K562 (cell line): Measurements from ENCODE around the gene PIMREG. TPM values are rescaled to one million over a fixed set of nuclear protein-coding genes. Genes with fewer than 3 reads are reported as not detected.

Experiments
- ATAC-seq: fragments of 200-7000 bp; cut with Tn5 transposase; 3 replicates; pipeline ENCODE4 v1.9.1; 2020; ENCODE audit warnings: moderate library complexity
- BruUV-seq: library from RNA; stranded (reverse); fragments of 400-500 nt; replicated peaks from 2 replicates; lab custom pipeline; 2021; lab: Mats Ljungman, UMichigan
- CTCF ChIA-PET: fragments of 300-600 bp; formaldehyde crosslinking; extraction: SDS; loops from one replicate; lab custom pipeline; 2021; ENCODE audit warnings: low intra/inter-chr PET ratio; lab: Yijun Ruan, JAX
- POLR2A ChIA-PET: fragments of 300-600, 350-650 bp; sonication (Branson Sonifier 250); formaldehyde crosslinking; extraction: SDS; loops from one replicate; lab custom pipeline; 2021; ENCODE audit warnings: antibody characterized with exemption, inconsistent platforms; lab: Yijun Ruan, JAX
- DNase-seq, 4 experiments: peaks; one replicate each; pipeline versions ENCODE4 v3.0.0 to v3.0.0-alpha.2; 2011 to 2018; ENCODE audit warnings: low spot score in 3 of 4, mixed read lengths in 3 of 4; ENCODE audit errors: extremely low read depth in 1 of 4
- FAIRE-seq: peaks from 2 replicates; lab custom pipeline; 2011; peaks lifted over from hg19 to GRCh38; lab: Jason Lieb, UNC
- H2AFZ ChIP-seq: 2 replicates; pipeline ENCODE4 v1.6.0; 2011; ENCODE audit warnings: low read depth, low read length, control low read depth, inconsistent platforms
- H3K27ac ChIP-seq: fragments of 200-600 bp; 3 replicates; pipeline ENCODE4 v1.8.0; 2011; ENCODE audit warnings: low read depth, mild to moderate bottlenecking, control low read depth, inconsistent platforms, low read length, moderate library complexity, mixed read lengths; ENCODE audit errors: extremely low read depth
- H3K27me3 ChIP-seq, 2 experiments: fragments of 300-600 bp in 1 of 2; 2 replicates in 1 of 2; 3 replicates in 1 of 2; pipeline versions ENCODE4 v1.6.0 to v1.8.0; 2011; ENCODE audit warnings: inconsistent platforms in 2 of 2, low read length in 2 of 2, mild to moderate bottlenecking in 1 of 2, mixed read lengths in 1 of 2, moderate library complexity in 1 of 2; ENCODE audit not compliant: control insufficient read depth in 2 of 2, insufficient read depth in 2 of 2
- H3K36me3 ChIP-seq: fragments of 300-600 bp; 3 replicates; pipeline ENCODE4 v1.8.0; 2011; ENCODE audit warnings: mild to moderate bottlenecking, low read length, inconsistent platforms; ENCODE audit not compliant: control insufficient read depth, insufficient read depth
- H3K4me1 ChIP-seq, 2 experiments: fragments of 200-600 bp in 1 of 2; replicated peaks in 1 of 2; 2 replicates in 1 of 2; 3 replicates in 1 of 2; pipeline versions ENCODE4 v1.5.1 to v1.8.0; 2011; ENCODE audit warnings: inconsistent platforms in 2 of 2, low read length in 2 of 2, mild to moderate bottlenecking in 1 of 2, mixed read lengths in 1 of 2, moderate library complexity in 1 of 2; ENCODE audit not compliant: control insufficient read depth in 2 of 2, insufficient read depth in 2 of 2
- H3K4me2 ChIP-seq: 2 replicates; pipeline ENCODE4 v1.6.1; 2011; ENCODE audit warnings: low read length, control low read depth, inconsistent platforms, mixed read lengths; ENCODE audit not compliant: insufficient read depth
- H3K4me3 ChIP-seq: fragments of 200-600 bp; sonication (generic), shearing (Covaris generic); 2 replicates; pipeline ENCODE4 v1.5.1; 2016; ENCODE audit warnings: control low read depth, inconsistent platforms
- H3K79me2 ChIP-seq: fragments of 200-600 bp; 3 replicates; pipeline ENCODE4 v1.8.0; 2011; ENCODE audit warnings: low read length, inconsistent platforms; ENCODE audit not compliant: control insufficient read depth, insufficient read depth
- H3K9ac ChIP-seq, 2 experiments: 2 replicates each; pipeline versions ENCODE4 v1.6.0 to v1.6.1; 2011; ENCODE audit warnings: low read depth in 2 of 2, low read length in 2 of 2, control low read depth in 1 of 2, inconsistent platforms in 1 of 2, mild to moderate bottlenecking in 1 of 2, mixed read lengths in 1 of 2; ENCODE audit not compliant: insufficient read depth in 1 of 2
- H3K9me1 ChIP-seq: one replicate; pipeline ENCODE4 v1.6.0; 2011; ENCODE audit warnings: inconsistent platforms, mild to moderate bottlenecking, low read length, moderate library complexity; ENCODE audit not compliant: control insufficient read depth, insufficient read depth
- H3K9me3 ChIP-seq: replicated peaks from 2 replicates; pipeline ENCODE4 v1.5.1; 2011; ENCODE audit warnings: low read depth, low read length, inconsistent platforms; ENCODE audit not compliant: control insufficient read depth, insufficient read depth
- H4K20me1 ChIP-seq: replicated peaks from 2 replicates; pipeline ENCODE4 v1.6.1; 2011; ENCODE audit warnings: low read length, inconsistent platforms, mixed read lengths; ENCODE audit not compliant: control insufficient read depth, insufficient read depth
- CTCF ChIP-seq, 3 experiments: IDR thresholded peaks in 2 of 3; conservative IDR thresholded peaks in 1 of 3; 2 replicates each; pipeline ENCODE4 v1.5.1; 2011 to 2012; ENCODE audit warnings: low read length in 3 of 3, mild to moderate bottlenecking in 3 of 3, control low read depth in 2 of 3, improper control_type of control experiment in 1 of 3, inconsistent platforms in 1 of 3, low read depth in 1 of 3, mixed read lengths in 1 of 3, moderate library complexity in 1 of 3; ENCODE audit not compliant: insufficient read depth in 2 of 3
- TCF3 ChIP-seq: sonication (generic); formaldehyde crosslinking; IDR thresholded peaks from 2 replicates; pipeline ENCODE4 v1.4.0; 2020; ENCODE audit warnings: mild to moderate bottlenecking, missing genetic modification reagents
- WGBS: fragments of 100-300 bp; shearing (Covaris generic); methylation state at CpG from one replicate; pipeline ENCODE4 v1.1.6; 2016; ENCODE audit warnings: low coverage, mixed read lengths; ENCODE audit not compliant: insufficient coverage; ENCODE audit errors: missing lambda C conversion rate; 5-methylcytosine and 5-hydroxymethylcytosine counted together
- in situ Hi-C: fragments of 300-500 bp; cut with MboI; formaldehyde crosslinking; loops from 4 replicates; pipeline ENCODE4 v1.15.0; 2018; ENCODE audit warnings: inconsistent platforms, mixed read lengths
- intact Hi-C: fragments of 100-400 bp; cut with micrococcal nuclease; formaldehyde crosslinking; loops from 2 replicates; pipeline ENCODE4 v1.14.2; 2022
- polyA plus RNA-seq, 8 experiments: library from polyadenylated mRNA; depleted of rRNA in 4 of 8; stranded (reverse) in 5 of 8; unstranded in 3 of 8; fragments of >200 nt; fragmentation: Nextera tagmentation in 2 of 8; fragmentation: Illumina TruSeq in 1 of 8; extraction: Ambion mirVana in 2 of 8; extraction: Trizol in 1 of 8; gene quantifications; 2 replicates each; pipeline versions ENCODE4 v1.2.1 to v1.2.3, GENCODE V29; 2011 to 2014; ENCODE audit warnings: inconsistent platforms in 1 of 8, missing spikeins in 1 of 8
- total RNA-seq, 7 experiments: library from RNA; depleted of rRNA in 6 of 7; stranded (reverse); fragments of >200 nt in 6 of 7; fragmentation: Illumina TruSeq in 2 of 7; extraction: Trizol in 2 of 7; gene quantifications; 2 replicates each; pipeline versions ENCODE4 v1.2.1 to v1.2.3, GENCODE V29; 2011 to 2021; ENCODE audit warnings: low replicate concordance in 1 of 7

The PIMREG gene
- total and polyA plus RNA-seq, 9 of the 15 experiments (the other 6 are each of a cell fraction or from before 2014, with no cell fraction given) = 1.1 to 16.7 (median 9.4) TPM

GRCh38 chr17:6420173-6420641 is 24.0 kb upstream of the PIMREG start:
- no peaks in the 10 kb centered on the region for H3K4me1 ChIP-seq
- no peaks in the 10 kb centered on the region for H3K9me1 ChIP-seq
- BruUV-seq = no TSS peak
- in situ Hi-C loops = loop anchor here (25.0 kb wide), 1 partner anchor 708 kb away; no protein-coding TSS in a partner anchor
- peaks cover 2 to 43% of the 10 kb centered on the region in 2 experiments; a peak in 3 of 5 replicates for H3K27me3 ChIP-seq
- WGBS = 4% methylated on average over 12 of the region's 13 CpGs
- FAIRE-seq (no peak), ATAC-seq (peak; percentile 52; the same call in 2 of the 3 replicates), DNase-seq (peak in 2 of 4 experiments; percentile 6 to 10)
- no peaks in the 10 kb centered on the region; the same call in 1 of the 2 replicates for H4K20me1 ChIP-seq
- no peak overlapping the region for H2AFZ ChIP-seq
- no peaks in the 10 kb centered on the region for H3K36me3 ChIP-seq
- no peak overlapping the region for H3K4me2 ChIP-seq
- H3K4me3 ChIP-seq = no peak overlapping the region
- intact Hi-C loops = loop anchor here (5.0 to 10.0 kb wide), 2 partner anchors 825 to 1173 kb away; no protein-coding TSS in a partner anchor
- H3K9ac ChIP-seq = no peak overlapping the region
- no peak overlapping the region for H3K27ac ChIP-seq
- H3K9me3 ChIP-seq = no peaks in the 10 kb centered on the region
- TF ChIP-seq TCF3 (CRISPR knock-in tag) (no peak), CTCF (IDR thresholded peaks at IDR 0.05 in 2 of 3, conservative IDR thresholded peaks at IDR 0.05 in 1 of 3; ENCODE audit: insufficient read depth in 2 of 3, low read depth in 1 of 3, low read length in 3 of 3) (peak in 2 of 3 experiments; percentile 16 to 19; a peak in 1 of 6 replicates)
- H3K79me2 ChIP-seq = no peaks in the 10 kb centered on the region
- POLR2A ChIA-PET = no interaction called here
- CTCF ChIA-PET = interaction anchor here (0.6 kb wide), 1 partner anchor 9 kb away, joined by 3 read pairs; no protein-coding TSS in a partner anchor
